Chondrocyte (in vitro differentiated cells): ENCODE measurements around the gene CLMN. TPM values are rescaled to one million over a fixed set of nuclear protein-coding genes. Genes with fewer than 3 reads are reported as not detected.

Experiments used
- DNase-seq: peaks from one replicate; pipeline ENCODE4 v3.0.0; 2021; ENCODE audit warnings: mixed read lengths, low spot score
- H3K27ac Mint-ChIP-seq: one replicate; pipeline ENCODE4 v1.8.0; 2021; ENCODE audit warnings: mild to moderate bottlenecking, moderate library complexity, mixed read lengths; ENCODE audit not compliant: unreplicated experiment
- H3K27me3 Mint-ChIP-seq: 2 replicates; pipeline ENCODE4 v1.8.0; 2021; ENCODE audit warnings: low read depth, mixed read lengths
- H3K36me3 Mint-ChIP-seq: 2 replicates; pipeline ENCODE4 v1.8.0; 2021; ENCODE audit warnings: low read depth, mixed read lengths
- H3K4me1 Mint-ChIP-seq: 2 replicates; pipeline ENCODE4 v1.8.0; 2021; ENCODE audit warnings: low read depth, mild to moderate bottlenecking, mixed read lengths
- H3K4me3 Mint-ChIP-seq: one replicate; pipeline ENCODE4 v1.8.0; 2021; ENCODE audit warnings: mild to moderate bottlenecking, moderate library complexity, mixed read lengths; ENCODE audit not compliant: unreplicated experiment
- H3K9me3 Mint-ChIP-seq: 2 replicates; pipeline ENCODE4 v1.8.0; 2021; ENCODE audit warnings: low read depth, mixed read lengths
- microRNA-seq: library from miRNA; unstranded; fragments of <30 nt; microRNA quantifications from one replicate; pipeline ENCODE4 v1.2.0, GENCODE V29; 2020; ENCODE audit warnings: borderline number of aligned reads
- total RNA-seq: library from RNA; stranded (reverse); gene quantifications from 3 replicates; pipeline ENCODE4 v1.2.1, GENCODE V29; 2021
- TF ChIP-seq, protein P1 (sequence below): fragments of 200-600 bp; sonication (generic); IDR thresholded peaks from 2 replicates; pipeline ENCODE4 v1.5.0; 2021; ENCODE audit warnings: antibody characterized with exemption, mild to moderate bottlenecking, moderate library complexity

CLMN gene
- total RNA-seq, 1 donor from 2014 or later = 7.3 TPM

- H3K27me3 Mint-ChIP-seq = no peaks in the 10 kb centered on the region
- TF ChIP-seq, protein P1, sequence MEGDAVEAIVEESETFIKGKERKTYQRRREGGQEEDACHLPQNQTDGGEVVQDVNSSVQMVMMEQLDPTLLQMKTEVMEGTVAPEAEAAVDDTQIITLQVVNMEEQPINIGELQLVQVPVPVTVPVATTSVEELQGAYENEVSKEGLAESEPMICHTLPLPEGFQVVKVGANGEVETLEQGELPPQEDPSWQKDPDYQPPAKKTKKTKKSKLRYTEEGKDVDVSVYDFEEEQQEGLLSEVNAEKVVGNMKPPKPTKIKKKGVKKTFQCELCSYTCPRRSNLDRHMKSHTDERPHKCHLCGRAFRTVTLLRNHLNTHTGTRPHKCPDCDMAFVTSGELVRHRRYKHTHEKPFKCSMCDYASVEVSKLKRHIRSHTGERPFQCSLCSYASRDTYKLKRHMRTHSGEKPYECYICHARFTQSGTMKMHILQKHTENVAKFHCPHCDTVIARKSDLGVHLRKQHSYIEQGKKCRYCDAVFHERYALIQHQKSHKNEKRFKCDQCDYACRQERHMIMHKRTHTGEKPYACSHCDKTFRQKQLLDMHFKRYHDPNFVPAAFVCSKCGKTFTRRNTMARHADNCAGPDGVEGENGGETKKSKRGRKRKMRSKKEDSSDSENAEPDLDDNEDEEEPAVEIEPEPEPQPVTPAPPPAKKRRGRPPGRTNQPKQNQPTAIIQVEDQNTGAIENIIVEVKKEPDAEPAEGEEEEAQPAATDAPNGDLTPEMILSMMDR = no peak
- H3K4me3 Mint-ChIP-seq = no peak overlapping the region
- H3K9me3 Mint-ChIP-seq = no peaks in the 10 kb centered on the region
- peaks cover 2% of the 10 kb centered on the region for H3K36me3 Mint-ChIP-seq
- H3K4me1 Mint-ChIP-seq = peaks cover 44% of the 10 kb centered on the region
- no peak overlapping the region for H3K27ac Mint-ChIP-seq
- DNase-seq = no peak
Observed at GRCh38 chr14:95137164-95137803, 182.4 kb downstream of the CLMN start.

DNA sequence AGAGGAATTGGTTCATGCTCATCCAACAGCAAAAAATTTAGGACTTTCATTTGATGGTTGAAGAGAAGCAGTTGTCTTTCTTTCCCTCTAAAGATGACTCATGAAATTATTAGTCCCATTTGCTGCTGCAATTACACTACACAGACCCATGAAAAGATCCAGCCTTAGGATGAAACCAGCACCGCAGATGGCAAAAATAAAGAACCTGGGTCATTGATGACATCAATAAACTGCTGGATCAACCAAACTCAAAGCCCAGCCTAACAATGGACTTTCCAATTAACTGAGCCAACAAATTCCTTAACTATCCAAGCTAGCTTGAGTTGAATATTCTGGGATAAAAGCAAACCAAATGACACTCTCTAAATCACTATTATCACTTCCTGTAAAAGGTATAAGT lies 183.1 kb downstream of the CLMN start:
- Mint-ChIP-seq H3K27me3 (no peaks in the 10 kb centered on the region), H3K9me3 (no peaks in the 10 kb centered on the region), H3K4me1 (peaks cover 43% of the 10 kb centered on the region), H3K27ac (no peak overlapping the region), H3K4me3 (no peak overlapping the region), H3K36me3 (peaks cover 2% of the 10 kb centered on the region)
- TF ChIP-seq, protein P1 = no peak
- no peak for DNase-seq

DNA sequence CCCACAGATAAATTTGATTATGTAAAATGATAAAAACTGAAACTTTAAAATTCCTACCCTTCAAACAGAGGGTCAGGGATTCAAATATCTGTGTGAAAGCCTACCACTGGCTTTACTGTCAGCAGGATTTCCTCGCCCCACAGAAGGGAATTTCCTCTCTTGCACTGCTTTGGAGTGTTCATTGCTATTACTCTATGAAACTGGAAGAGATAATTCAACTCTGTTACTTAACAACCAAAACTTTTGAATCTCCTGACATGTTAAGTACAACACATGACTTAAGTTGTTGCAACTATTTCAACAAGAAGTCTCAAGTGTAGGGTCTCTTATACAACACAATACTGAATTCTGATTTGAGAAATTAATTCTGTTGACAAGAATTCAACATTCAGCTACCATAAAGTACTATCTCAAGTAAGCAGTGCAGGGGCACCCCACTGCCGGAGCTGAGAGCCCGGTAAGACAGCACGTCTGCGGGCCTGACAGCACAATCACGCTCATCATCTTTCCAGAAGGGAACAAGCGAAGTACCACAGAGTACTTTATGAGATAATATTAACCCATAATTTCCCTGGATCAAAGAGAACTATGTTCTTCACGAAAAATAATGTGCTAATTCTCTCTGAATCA lies 185.3 kb downstream of the CLMN start:
- TF ChIP-seq, protein P1 = no peak
- no peak for DNase-seq
- Mint-ChIP-seq H3K9me3 (no peaks in the 10 kb centered on the region), H3K4me3 (no peak overlapping the region), H3K27ac (peak overlapping the region; percentile 13), H3K4me1 (peaks cover 31% of the 10 kb centered on the region), H3K27me3 (no peaks in the 10 kb centered on the region), H3K36me3 (peaks cover 7% of the 10 kb centered on the region)

- Mint-ChIP-seq H3K27ac (no peak overlapping the region), H3K4me3 (no peak overlapping the region), H3K4me1 (peaks cover 22% of the 10 kb centered on the region), H3K27me3 (no peaks in the 10 kb centered on the region), H3K36me3 (peaks cover 12% of the 10 kb centered on the region), H3K9me3 (no peaks in the 10 kb centered on the region)
- TF ChIP-seq, protein P1 = no peak
- DNase-seq = no peak
Observed at GRCh38 chr14:95133282-95133681, 186.4 kb downstream of the CLMN start.

- TF ChIP-seq, protein P1 = no peak
- no peak overlapping the region for H3K4me3 Mint-ChIP-seq
- peaks cover 19% of the 10 kb centered on the region for H3K4me1 Mint-ChIP-seq
- DNase-seq = no peak
- H3K36me3 Mint-ChIP-seq = peaks cover 12% of the 10 kb centered on the region
- H3K27ac Mint-ChIP-seq = no peak overlapping the region
- H3K9me3 Mint-ChIP-seq = no peaks in the 10 kb centered on the region
- H3K27me3 Mint-ChIP-seq = no peaks in the 10 kb centered on the region
Observed at GRCh38 chr14:95132760-95133159, 186.9 kb downstream of the CLMN start.

Small RNAs within 50 kb of the gene (microRNA-seq; reads per million reads assigned to microRNA genes)
- gene MIR3173 = not detected

Other genes starting within 250 kb of the CLMN start
- gene DICER1, start 162.4 kb downstream of the CLMN start, total RNA-seq = 61.2 to 63.3 TPM (median 61.7 TPM) in 3 replicates
- 21.4 to 22.3 TPM (median 22.0 TPM) in 3 replicates for gene SYNE3, start 196.7 kb upstream of the CLMN start, total RNA-seq
- 30.9 to 38.9 TPM (median 33.4 TPM) in 3 replicates for gene GLRX5, start 215.1 kb upstream of the CLMN start, total RNA-seq